Left hindlimb (tissue), 1 donor: Measurements from ENCODE around the gene FSIP1.

Experiments used
- DNase-seq: peaks from one replicate; pipeline ENCODE4 v3.0.0-alpha.2; 2018

Gene FSIP1

DNA sequence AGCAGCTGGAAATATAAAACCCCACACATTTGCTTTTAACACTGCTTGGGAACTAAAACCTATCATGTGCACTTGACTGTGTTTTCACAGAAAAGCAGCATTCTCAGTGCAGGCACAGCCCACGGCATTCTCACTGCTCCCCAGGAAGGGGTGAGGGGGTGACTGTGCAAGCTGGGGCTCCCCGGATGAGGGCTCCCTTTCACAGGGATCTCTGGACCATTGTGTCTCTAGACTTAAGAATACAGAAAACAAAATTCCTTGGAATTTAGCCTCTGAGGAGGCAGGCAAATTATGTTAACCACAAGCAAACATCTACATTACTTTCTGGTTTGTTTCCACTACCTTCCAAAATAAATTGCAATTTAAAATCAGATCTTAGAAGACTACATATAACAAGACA is 100.3 kb downstream of the FSIP1 start:
- peak; percentile 40 for DNase-seq

GRCh38 chr15:39680868-39681267 is 101.8 kb downstream of the FSIP1 start:
- DNase-seq: no peak

- no peak for DNase-seq
Measured at GRCh38 chr15:39672666-39673065, 110.0 kb downstream of the FSIP1 start.

DNA sequence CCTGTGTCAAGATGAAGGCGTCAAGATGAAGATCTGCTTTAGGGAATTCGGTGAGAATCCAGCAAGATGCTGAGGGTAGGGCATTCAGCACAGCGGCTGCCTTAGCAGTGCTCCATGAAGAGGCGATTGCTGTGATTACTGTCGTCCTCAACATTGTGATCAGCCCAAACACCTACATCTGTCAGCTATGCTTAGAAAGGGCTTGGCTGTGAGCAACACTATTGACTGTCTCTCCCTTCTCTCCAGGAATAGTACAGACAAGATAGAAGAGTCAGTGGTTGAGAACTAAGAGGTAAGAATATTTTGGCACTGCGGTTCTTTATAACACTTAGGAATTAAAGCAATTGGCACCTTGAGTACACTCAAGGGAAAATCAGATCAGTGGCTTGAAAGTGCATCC is 110.5 kb downstream of the FSIP1 start:
- no peak for DNase-seq

- DNase-seq: no peak
Measured at GRCh38 chr15:39670687-39671086, 112.0 kb downstream of the FSIP1 start.

- DNase-seq: no peak
Measured at GRCh38 chr15:39669661-39670060, 113.0 kb downstream of the FSIP1 start.

- no peak for DNase-seq
Measured at GRCh38 chr15:39669241-39669640, 113.4 kb downstream of the FSIP1 start.

DNA sequence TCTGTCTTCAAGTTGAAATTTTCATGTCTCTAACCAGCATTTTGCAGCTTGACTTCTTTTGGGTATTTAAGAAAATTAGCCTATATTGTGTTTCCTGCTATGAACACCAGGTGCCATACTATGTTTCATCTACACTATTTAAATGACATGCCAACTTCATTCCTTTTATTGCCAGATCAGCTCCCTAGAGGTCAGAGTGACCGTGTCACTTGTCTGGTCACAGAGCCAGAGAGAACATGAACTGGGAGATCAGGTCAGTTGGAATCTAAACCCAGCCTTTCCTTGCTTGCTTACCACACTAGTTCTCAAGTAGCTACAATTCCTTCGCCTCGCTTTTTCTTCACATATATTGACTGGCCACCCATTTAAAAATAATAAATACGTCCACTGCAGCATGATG is 114.2 kb downstream of the FSIP1 start:
- no peak for DNase-seq

DNA sequence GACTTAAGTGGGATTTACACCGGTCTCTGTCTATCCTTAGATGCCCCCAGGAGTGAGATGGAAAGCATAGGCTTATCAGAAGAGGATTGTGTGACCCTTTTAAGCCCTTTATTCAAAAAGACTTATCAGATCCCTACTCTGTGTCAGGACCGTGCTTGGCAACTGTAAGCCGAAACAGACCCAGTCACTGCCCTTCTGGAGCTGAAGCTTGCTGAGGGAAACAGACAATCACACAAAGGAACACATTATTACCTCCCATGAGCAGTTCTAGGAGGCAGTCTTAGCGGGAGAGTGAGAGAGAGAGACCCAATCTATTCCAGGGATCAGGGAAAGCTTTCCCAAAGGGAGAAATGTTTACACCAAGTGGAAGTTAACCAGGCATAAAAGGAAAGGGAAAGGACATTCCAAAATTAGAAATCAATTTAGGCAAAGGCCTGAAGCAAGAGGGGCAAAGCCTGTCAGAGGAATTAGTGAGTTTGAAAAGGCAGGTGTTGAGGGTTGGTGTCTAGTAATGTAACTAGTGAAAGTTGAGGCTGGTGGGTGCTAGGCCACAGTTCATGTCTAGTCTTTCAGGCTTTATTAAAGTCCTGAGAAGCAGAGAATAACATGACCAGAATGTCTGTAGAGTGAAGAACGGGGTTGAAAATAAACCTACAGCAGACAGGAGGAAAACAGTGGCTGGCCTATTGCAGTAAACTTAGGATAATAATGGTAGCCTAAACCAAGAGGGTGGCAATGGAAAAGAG is 115.1 kb downstream of the FSIP1 start:
- no peak for DNase-seq

- DNase-seq: no peak
Measured at GRCh38 chr15:39666677-39667076, 116.0 kb downstream of the FSIP1 start.

DNA sequence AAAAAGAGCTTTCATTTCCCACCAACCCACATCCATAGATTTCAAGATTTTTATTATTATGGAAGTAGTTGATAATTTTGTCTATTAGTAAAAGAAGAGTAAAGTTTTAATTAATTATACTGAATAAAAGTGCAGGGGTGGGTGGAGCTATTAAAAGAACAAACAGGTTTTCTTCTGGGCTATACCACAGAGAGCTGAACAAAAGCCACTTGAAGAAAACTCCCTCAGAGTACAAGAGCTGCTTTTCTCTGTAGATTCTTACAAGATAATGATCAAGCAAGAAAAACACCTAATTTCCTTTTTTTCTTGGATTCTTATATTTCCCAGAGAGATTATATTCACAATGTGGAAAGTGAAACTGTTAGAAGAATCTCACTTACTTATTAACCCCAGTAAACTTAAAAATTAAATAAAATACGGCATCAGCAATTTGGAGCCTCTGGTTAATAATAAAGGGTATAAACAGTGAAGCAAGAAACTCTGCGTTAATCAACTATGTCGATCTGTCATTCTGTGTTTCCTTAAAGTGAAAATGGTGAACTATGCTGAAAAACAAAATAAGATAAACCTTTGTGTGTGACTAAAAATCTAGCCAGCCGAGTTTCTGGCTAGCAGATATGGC is 116.9 kb downstream of the FSIP1 start:
- DNase-seq: no peak

DNA sequence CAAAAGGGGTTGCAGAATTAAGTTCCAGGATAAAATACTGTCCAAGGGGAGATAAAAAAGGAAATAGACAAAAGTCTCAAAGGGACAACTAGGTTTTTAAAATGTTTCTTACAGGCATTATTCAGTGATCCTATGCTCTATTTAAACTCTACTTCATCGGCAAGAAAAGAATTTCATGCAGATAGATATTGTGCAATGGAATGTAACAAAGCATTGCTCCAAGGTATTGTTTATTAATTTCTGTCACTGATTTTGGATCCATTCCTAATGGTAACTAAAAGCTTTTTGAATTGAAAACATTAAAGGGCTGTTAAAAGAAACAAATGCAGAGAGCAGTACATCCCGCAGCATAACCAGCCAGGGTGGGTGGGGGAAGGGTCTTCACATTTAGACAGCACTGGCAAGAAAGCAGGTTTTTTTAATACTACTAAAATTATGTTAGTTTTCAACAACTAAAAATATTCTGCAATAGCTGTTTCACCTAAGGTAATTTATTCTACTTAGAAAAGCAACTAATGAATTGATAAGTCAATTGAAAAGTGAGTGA is 118.9 kb downstream of the FSIP1 start:
- no peak for DNase-seq

- DNase-seq: no peak
Measured at GRCh38 chr15:39661776-39662175, 120.9 kb downstream of the FSIP1 start.

DNA sequence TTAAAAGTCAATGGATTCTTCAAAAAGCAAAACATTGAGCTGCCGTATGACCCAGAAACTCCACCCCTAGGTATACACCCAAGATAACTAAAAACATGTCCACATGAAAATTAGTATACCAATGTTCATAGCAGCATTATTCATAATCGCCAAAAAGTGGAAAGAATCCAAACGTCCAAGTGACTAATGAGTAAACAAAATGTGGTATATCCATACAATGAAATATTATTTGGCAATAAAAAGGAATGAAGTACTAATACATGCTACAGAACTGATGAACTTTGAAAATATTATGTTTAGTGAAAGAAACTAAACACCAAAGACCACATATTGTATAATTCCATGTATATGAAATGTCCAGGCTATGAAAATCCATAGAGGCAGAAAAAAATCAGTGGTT is 123.9 kb downstream of the FSIP1 start:
- DNase-seq: no peak

DNA sequence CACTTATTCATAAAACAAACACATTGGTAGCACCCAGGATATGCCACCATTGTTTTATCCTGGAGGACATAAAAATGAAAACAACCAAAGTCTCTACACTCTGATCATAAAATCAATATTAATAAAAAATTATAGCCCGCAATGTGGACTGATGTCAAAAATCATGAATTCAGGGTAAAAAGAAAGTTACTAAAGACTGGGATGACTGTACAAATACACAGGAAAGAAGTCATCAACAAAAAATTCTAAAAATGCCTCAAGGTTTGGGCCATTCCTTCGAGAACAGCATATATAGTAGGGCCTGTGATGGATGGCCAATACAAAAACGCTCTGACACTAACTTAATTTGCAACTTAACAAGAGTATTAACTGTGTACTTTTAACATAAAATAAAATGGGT is 125.0 kb downstream of the FSIP1 start:
- DNase-seq: no peak

GRCh38 chr15:39657181-39657580 is 125.5 kb downstream of the FSIP1 start:
- no peak for DNase-seq

DNA sequence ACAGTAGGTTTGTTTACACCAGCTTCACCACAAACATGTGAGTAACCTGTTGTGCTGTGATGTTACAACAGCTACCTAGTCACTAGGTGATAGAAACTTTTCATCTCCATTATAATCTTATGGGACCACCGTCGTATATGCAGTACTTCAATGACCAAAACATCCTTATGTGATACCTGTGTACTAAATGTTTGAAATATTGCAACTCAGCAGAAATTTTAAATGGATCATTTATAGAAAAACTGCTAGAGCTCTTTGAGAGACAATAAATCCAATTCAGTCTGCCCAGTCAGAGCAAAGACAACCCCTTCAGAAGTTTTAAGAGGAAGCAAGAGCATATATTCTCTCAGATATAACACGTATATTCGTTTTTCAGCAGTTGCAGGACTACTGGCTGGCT is 128.3 kb downstream of the FSIP1 start:
- DNase-seq: no peak

DNA sequence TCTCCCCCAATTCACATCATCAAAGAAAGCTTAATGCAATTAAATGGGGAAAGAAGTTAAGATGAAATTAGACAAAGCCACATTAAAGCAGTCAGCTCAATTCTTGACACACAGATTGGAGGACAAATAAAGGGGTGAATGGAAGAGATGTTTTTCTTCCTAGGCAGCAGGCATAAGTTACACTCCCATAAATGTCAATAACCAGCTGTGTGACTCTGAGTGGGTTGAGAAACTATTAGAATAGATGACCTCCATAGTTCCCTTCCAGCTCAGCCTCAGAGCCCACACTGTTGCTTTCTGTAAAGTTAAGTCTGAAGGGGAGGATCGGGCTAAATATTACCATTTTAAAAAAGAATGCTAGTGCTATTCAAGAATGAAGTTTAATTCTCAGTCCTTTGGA is 130.8 kb downstream of the FSIP1 start:
- DNase-seq: no peak

DNA sequence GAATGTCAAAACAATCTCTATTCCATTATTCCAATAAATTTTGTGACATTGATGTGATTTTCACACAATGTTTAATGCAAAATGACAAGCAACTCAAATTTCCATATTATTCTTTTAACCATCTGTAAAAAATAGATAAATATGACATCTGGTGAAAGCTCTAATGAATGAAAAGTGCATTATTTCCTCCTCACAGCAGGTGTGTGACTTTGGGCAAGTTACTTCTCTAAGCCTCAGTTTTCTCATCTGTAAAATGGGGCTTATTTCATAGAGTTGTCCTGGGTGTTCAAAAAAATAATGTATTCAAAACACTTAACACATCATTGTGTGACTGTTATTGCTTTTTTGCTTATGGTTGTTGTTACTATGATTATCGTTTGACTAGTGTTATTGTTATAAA is 131.3 kb downstream of the FSIP1 start:
- DNase-seq: no peak

- DNase-seq: no peak
Measured at GRCh38 chr15:39649757-39650156, 132.9 kb downstream of the FSIP1 start.

DNA sequence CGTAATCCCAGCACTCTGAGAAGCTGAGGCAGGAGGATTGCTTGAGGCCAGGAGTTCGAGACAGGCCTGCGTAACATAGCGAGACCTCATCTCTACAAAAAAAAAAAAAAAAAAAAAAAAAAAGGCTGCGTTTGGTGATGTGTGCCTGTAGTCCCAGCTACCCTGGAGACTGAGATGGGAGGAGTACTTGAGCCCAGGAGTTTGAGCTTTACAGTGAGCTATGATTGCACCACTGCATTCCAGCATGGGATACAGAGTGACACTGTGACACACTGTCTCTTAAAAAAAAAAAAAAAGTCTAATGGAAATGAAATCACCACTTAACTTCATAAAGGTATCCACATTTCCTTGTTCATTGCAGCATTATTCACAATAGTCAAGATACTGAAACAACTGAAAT is 136.2 kb downstream of the FSIP1 start:
- no peak for DNase-seq

GRCh38 chr15:39645976-39646257 is 136.7 kb downstream of the FSIP1 start:
- no peak for DNase-seq

DNA sequence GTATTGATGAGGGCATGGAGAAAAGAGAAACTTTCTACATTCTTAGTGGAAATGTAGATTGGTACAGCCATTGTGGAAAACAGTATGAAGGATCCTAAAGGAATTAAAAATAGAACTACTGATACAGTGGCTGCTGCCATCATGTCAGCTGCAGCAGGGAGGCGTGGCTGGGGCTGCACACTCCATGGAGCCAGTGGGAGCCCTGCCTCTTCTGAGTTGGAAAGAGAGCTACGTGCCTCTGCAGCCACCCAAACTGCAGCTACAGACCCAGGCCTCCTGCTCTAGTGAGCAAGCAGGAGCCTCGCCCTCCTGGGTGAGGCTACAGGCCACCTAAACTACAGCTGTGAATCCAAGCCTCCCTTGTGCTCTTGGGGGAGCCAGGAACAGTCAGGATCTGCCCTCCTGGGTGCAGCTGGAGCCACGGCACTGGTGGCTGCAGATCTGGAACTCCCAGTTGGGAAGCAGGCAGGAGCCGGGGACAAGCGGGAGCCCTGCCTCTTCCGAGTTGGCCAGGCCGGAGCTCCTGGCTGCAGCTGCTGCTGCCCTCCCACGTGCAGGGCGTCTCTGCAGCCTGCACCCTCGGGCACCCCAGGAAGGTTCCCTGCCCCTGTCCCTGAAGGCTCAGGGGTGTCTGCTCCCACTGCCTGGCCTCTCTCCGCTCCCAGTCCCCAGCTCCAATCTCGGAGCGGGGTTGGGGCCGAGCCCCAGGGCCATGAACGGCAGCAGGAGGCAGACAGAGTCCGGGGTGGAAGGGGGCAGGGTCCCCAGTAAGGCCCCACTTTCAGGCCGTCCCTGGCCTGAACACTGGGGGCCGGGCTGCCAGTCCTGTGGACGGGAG is 137.3 kb downstream of the FSIP1 start:
- no peak for DNase-seq

GRCh38 chr15:39644136-39644535 is 138.5 kb downstream of the FSIP1 start:
- no peak for DNase-seq
